ENCODE results near the gene PNLIPRP3. TPM values are rescaled to one million over a fixed set of nuclear protein-coding genes. Genes with fewer than 3 reads are reported as not detected.
A peak's percentile ranks its signal among the peaks of the same experiment; 100 is the strongest.

The PNLIPRP3 gene
- polyA plus RNA-seq, 1 donor: not detected

- no peak overlapping the region for H3K27ac ChIP-seq (ENCODE audit: low read length)
- WGBS (ENCODE audit: insufficient coverage, low lambda C conversion rate): 50% methylated on average over 2 of the region's 8 CpGs
- H3K4me3 ChIP-seq (ENCODE audit: low read length): no peak overlapping the region
- no peak for DNase-seq
- H3K27me3 ChIP-seq (ENCODE audit: control insufficient read depth, insufficient read depth, low read length): no peaks in the 10 kb centered on the region
- no peaks in the 10 kb centered on the region for H3K36me3 ChIP-seq (ENCODE audit: control insufficient read depth, insufficient read depth, low read length)
- H3K9me3 ChIP-seq (ENCODE audit: control insufficient read depth, low read depth, low read length): no peaks in the 10 kb centered on the region
- H3K4me1 ChIP-seq (ENCODE audit: control insufficient read depth, insufficient read depth, low read length): no peaks in the 10 kb centered on the region
These were observed 77.1 kb downstream of the PNLIPRP3 start for GRCh38 chr10:116504786-116505185.

DNA sequence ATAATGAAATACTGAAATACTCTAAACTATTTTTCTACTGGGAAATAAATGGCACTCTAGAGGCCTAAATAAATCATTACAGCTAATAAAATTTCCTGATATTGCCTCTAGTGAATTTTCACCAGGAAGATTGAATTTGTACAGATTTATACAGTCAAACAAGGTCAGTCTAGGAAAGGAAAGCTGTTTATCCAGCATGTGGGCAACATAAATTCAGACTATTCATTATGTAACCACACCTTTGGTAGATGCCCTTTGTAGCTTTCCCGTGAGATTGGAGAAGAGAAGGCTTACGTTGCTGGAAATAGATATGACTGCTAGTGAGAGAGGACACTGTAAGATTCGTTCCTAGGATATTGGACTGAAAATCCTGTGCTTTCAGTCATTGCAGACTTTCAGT is 82.9 kb downstream of the PNLIPRP3 start:
- Histone ChIP-seq H3K9me3 (ENCODE audit: control insufficient read depth, low read depth, low read length) (no peaks in the 10 kb centered on the region), H3K27me3 (ENCODE audit: control insufficient read depth, insufficient read depth, low read length) (no peaks in the 10 kb centered on the region), H3K4me3 (ENCODE audit: low read length) (no peak overlapping the region), H3K4me1 (ENCODE audit: control insufficient read depth, insufficient read depth, low read length) (no peaks in the 10 kb centered on the region), H3K27ac (ENCODE audit: low read length) (no peak overlapping the region), H3K36me3 (ENCODE audit: control insufficient read depth, insufficient read depth, low read length) (no peaks in the 10 kb centered on the region)
- DNase-seq: no peak
- WGBS (ENCODE audit: insufficient coverage, low lambda C conversion rate): 50% methylated on average over 1 of the region's 3 CpGs

DNA sequence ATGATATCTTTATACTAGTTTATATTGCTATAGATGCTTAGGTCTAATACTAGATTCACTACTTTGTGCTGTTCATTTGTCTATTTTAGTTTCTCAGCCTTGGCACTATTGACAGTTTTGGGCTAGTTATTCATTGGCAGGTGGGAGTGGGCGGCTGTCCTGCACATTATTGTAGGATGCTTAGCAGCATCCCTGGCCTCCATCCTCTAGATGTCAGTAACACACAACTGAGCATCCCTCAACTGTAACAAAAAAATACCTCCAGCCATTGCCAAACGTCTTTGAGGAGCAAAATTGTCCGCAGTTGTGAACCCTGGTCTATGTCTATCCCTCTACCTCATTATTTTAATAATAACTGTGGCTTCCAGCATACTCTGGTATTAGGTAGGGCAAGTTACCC is 83.7 kb downstream of the PNLIPRP3 start:
- Histone ChIP-seq H3K27me3 (ENCODE audit: control insufficient read depth, insufficient read depth, low read length) (no peaks in the 10 kb centered on the region), H3K9me3 (ENCODE audit: control insufficient read depth, low read depth, low read length) (no peaks in the 10 kb centered on the region), H3K4me3 (ENCODE audit: low read length) (no peak overlapping the region), H3K36me3 (ENCODE audit: control insufficient read depth, insufficient read depth, low read length) (no peaks in the 10 kb centered on the region), H3K27ac (ENCODE audit: low read length) (no peak overlapping the region), H3K4me1 (ENCODE audit: control insufficient read depth, insufficient read depth, low read length) (no peaks in the 10 kb centered on the region)
- WGBS (ENCODE audit: insufficient coverage, low lambda C conversion rate): no CpG with 5 or more reads among the region's 3 CpGs
- no peak for DNase-seq

GRCh38 chr10:116521424-116522290 is 94.0 kb downstream of the PNLIPRP3 start:
- H3K36me3 ChIP-seq (ENCODE audit: control insufficient read depth, insufficient read depth, low read length): no peaks in the 10 kb centered on the region
- peak in 1 of 2 donors; percentile 7 for DNase-seq
- H3K4me1 ChIP-seq (ENCODE audit: control insufficient read depth, insufficient read depth, low read length): no peaks in the 10 kb centered on the region
- no peak overlapping the region for H3K27ac ChIP-seq (ENCODE audit: low read length)
- WGBS (ENCODE audit: insufficient coverage, low lambda C conversion rate): 0% methylated on average over 3 of the region's 10 CpGs
- no peaks in the 10 kb centered on the region for H3K9me3 ChIP-seq (ENCODE audit: control insufficient read depth, low read depth, low read length)
- H3K4me3 ChIP-seq (ENCODE audit: low read length): no peak overlapping the region
- no peaks in the 10 kb centered on the region for H3K27me3 ChIP-seq (ENCODE audit: control insufficient read depth, insufficient read depth, low read length)

DNA sequence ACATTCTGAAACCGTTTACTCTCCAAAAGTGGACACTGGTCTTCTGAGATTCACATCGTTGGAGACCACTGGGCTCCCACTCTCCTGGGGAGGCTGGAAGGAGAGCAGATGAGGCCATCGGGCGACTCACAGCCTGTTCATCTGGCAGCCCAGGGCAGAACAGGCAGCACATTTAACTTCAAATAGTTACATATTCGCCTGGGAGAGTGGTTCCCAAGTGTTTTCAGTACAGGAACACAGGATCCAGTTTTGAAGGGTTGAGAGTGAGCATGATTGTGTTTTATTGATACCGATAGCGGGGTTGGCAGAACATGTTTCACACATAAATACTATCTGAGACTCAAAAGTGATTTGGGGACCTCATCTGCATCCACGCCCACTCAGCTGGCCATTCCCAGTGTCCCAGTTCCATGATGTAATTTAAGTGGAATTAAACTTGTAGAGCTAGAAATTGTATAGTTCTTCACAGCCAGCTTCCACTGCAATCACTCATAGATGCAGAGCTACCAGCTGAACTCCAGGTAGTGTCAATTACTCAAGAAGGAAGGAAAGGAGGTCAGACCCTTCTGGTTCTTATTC is 95.2 kb downstream of the PNLIPRP3 start:
- H3K36me3 ChIP-seq (ENCODE audit: control insufficient read depth, insufficient read depth, low read length): no peaks in the 10 kb centered on the region
- H3K9me3 ChIP-seq (ENCODE audit: control insufficient read depth, low read depth, low read length): no peaks in the 10 kb centered on the region
- no peaks in the 10 kb centered on the region for H3K4me1 ChIP-seq (ENCODE audit: control insufficient read depth, insufficient read depth, low read length)
- 80% methylated on average over 1 of the region's 8 CpGs for WGBS (ENCODE audit: insufficient coverage, low lambda C conversion rate)
- H3K27me3 ChIP-seq (ENCODE audit: control insufficient read depth, insufficient read depth, low read length): no peaks in the 10 kb centered on the region
- no peak overlapping the region for H3K4me3 ChIP-seq (ENCODE audit: low read length)
- no peak for DNase-seq
- no peak overlapping the region for H3K27ac ChIP-seq (ENCODE audit: low read length)

GRCh38 chr10:116524736-116525135 is 97.1 kb downstream of the PNLIPRP3 start:
- H3K9me3 ChIP-seq (ENCODE audit: control insufficient read depth, low read depth, low read length): no peaks in the 10 kb centered on the region
- no CpG with 5 or more reads among the region's 3 CpGs for WGBS (ENCODE audit: insufficient coverage, low lambda C conversion rate)
- no peaks in the 10 kb centered on the region for H3K4me1 ChIP-seq (ENCODE audit: control insufficient read depth, insufficient read depth, low read length)

GRCh38 chr10:116526219-116526618 is 98.6 kb downstream of the PNLIPRP3 start:
- H3K4me1 ChIP-seq (ENCODE audit: control insufficient read depth, insufficient read depth, low read length): no peaks in the 10 kb centered on the region
- no peak overlapping the region for H3K4me3 ChIP-seq (ENCODE audit: low read length)
- no peaks in the 10 kb centered on the region for H3K36me3 ChIP-seq (ENCODE audit: control insufficient read depth, insufficient read depth, low read length)
- no peaks in the 10 kb centered on the region for H3K9me3 ChIP-seq (ENCODE audit: control insufficient read depth, low read depth, low read length)
- no peaks in the 10 kb centered on the region for H3K27me3 ChIP-seq (ENCODE audit: control insufficient read depth, insufficient read depth, low read length)
- no peak overlapping the region for H3K27ac ChIP-seq (ENCODE audit: low read length)
- 95% methylated on average over 2 of the region's 3 CpGs for WGBS (ENCODE audit: insufficient coverage, low lambda C conversion rate)
- no peak for DNase-seq

More at GRCh38 chr10:116524736-116525135, 97.1 kb downstream of the PNLIPRP3 start:
- H3K27me3 ChIP-seq (ENCODE audit: control insufficient read depth, insufficient read depth, low read length): no peaks in the 10 kb centered on the region
- H3K4me3 ChIP-seq (ENCODE audit: low read length): no peak overlapping the region
- H3K27ac ChIP-seq (ENCODE audit: low read length): no peak overlapping the region
- no peak for DNase-seq
- H3K36me3 ChIP-seq (ENCODE audit: control insufficient read depth, insufficient read depth, low read length): no peaks in the 10 kb centered on the region

Other genes with a start within 250 kb of the PNLIPRP3 start
- 17.4 TPM for gene GFRA1, start 154.6 kb upstream of the PNLIPRP3 start, polyA plus RNA-seq
- gene CCDC172, start 103.4 kb upstream of the PNLIPRP3 start, polyA plus RNA-seq: not detected
- 0.12 TPM for gene PNLIP, start 118.1 kb downstream of the PNLIPRP3 start, polyA plus RNA-seq
- 0.63 TPM for gene PNLIPRP1, start 163.1 kb downstream of the PNLIPRP3 start, polyA plus RNA-seq
- gene PNLIPRP2, start 193.1 kb downstream of the PNLIPRP3 start, polyA plus RNA-seq: 11.9 TPM